Measurements from ENCODE around the gene TLX2.
A peak's percentile ranks its signal among the peaks of the same experiment; 100 is the strongest.

TLX2 gene

GRCh38 chr2:74497777-74498499 lies 16.3 kb upstream of the TLX2 start:
- no peak for DNase-seq

GRCh38 chr2:74498500-74499266 lies 15.6 kb upstream of the TLX2 start:
- DNase-seq = no peak

- DNase-seq = no peak
Observed at GRCh38 chr2:74499267-74499939, 14.8 kb upstream of the TLX2 start, which contains the start of gene LBX2. TSS of gene LBX2 (minus strand) at chr2:74499603. CDS start at chr2:74499537, 66 bp downstream.

- no peak for DNase-seq
Observed at GRCh38 chr2:74499940-74500577, 14.2 kb upstream of the TLX2 start.

- DNase-seq = no peak
Observed at GRCh38 chr2:74500578-74500946, 13.7 kb upstream of the TLX2 start.

GRCh38 chr2:74501335-74502071 lies 12.7 kb upstream of the TLX2 start:
- DNase-seq = no peak

GRCh38 chr2:74502147-74502719 lies 12.0 kb upstream of the TLX2 start:
- DNase-seq = no peak

- DNase-seq = peak in 1 of 2 donors; percentile 27
Observed at GRCh38 chr2:74502720-74503505, 11.3 kb upstream of the TLX2 start.

GRCh38 chr2:74503506-74504475 lies 10.5 kb upstream of the TLX2 start:
- DNase-seq = no peak

- DNase-seq = no peak
Observed at GRCh38 chr2:74504591-74504990, 9.7 kb upstream of the TLX2 start.

GRCh38 chr2:74505448-74506246 lies 8.6 kb upstream of the TLX2 start:
- DNase-seq = no peak

- DNase-seq = peak; percentile 99 to 100
Observed at GRCh38 chr2:74507145-74507925, 6.9 kb upstream of the TLX2 start, which contains the start of gene PCGF1. TSS of gene PCGF1 (minus strand) at chr2:74507695. CDS start at chr2:74507668, 27 bp downstream.

GRCh38 chr2:74507926-74508520 lies 6.2 kb upstream of the TLX2 start:
- DNase-seq = peak in 1 of 2 donors; percentile 19

GRCh38 chr2:74510272-74510671 lies 4.0 kb upstream of the TLX2 start:
- no peak for DNase-seq

GRCh38 chr2:74511104-74511989 lies 2.9 kb upstream of the TLX2 start:
- no peak for DNase-seq

GRCh38 chr2:74512744-74513604 lies 1.3 kb upstream of the TLX2 start:
- no peak for DNase-seq
